GOT3 (cell line): ENCODE results near the gene CFB.
"Not testable (repeated sequence)": the region's sequence is repeated elsewhere in the genome, so short reads cannot be mapped to it uniquely, and the experiment has no call there.

Source experiments
- DNase-seq: peaks from one replicate; lab custom pipeline; 2025; ENCODE audit warnings: mixed read lengths; lab: John Stamatoyannopoulos, UW

CFB gene

GRCh38 chr6:31911826-31912585 lies 33.9 kb upstream of the CFB start:
- no peak for DNase-seq

GRCh38 chr6:31915351-31915750 lies 30.5 kb upstream of the CFB start:
- no peak for DNase-seq

- DNase-seq = no peak
These were observed 30.1 kb upstream of the CFB start for GRCh38 chr6:31915756-31916155.

- DNase-seq = no peak
These were observed 27.7 kb upstream of the CFB start for GRCh38 chr6:31918069-31918720.

- no peak for DNase-seq
These were observed 26.1 kb upstream of the CFB start for GRCh38 chr6:31919624-31920303.

- DNase-seq = no peak
These were observed 25.1 kb upstream of the CFB start for GRCh38 chr6:31920811-31921210.

- DNase-seq = no peak
These were observed 23.0 kb upstream of the CFB start for GRCh38 chr6:31922942-31923341.

- no peak for DNase-seq
These were observed 18.5 kb upstream of the CFB start, which contains the start of gene C2 for GRCh38 chr6:31927242-31927862. TSS of gene C2 (plus strand) at chr6:31927717. CDS start at chr6:31927753, 36 bp downstream.

- no peak for DNase-seq
These were observed 17.8 kb upstream of the CFB start for GRCh38 chr6:31927863-31928671.

- no peak for DNase-seq
These were observed 17.3 kb upstream of the CFB start for GRCh38 chr6:31928672-31928939.

- DNase-seq = no peak
These were observed 14.9 kb upstream of the CFB start for GRCh38 chr6:31930962-31931361.

- DNase-seq = not testable (repeated sequence)
These were observed 13.8 kb upstream of the CFB start for GRCh38 chr6:31932137-31932536.

- no peak for DNase-seq
These were observed 12.4 kb upstream of the CFB start for GRCh38 chr6:31933537-31933936.

- no peak for DNase-seq
These were observed 10.9 kb upstream of the CFB start for GRCh38 chr6:31935021-31935420.

GRCh38 chr6:31935823-31936222 lies 10.1 kb upstream of the CFB start:
- DNase-seq = no peak

- DNase-seq = no peak
These were observed 5.6 kb upstream of the CFB start for GRCh38 chr6:31940256-31940664.

GRCh38 chr6:31943742-31944141 lies 2.2 kb upstream of the CFB start:
- no peak for DNase-seq

GRCh38 chr6:31945154-31945506 lies 765 bp upstream of the CFB start:
- DNase-seq = no peak

- DNase-seq = no peak
These were observed 533 bp downstream of the CFB start for GRCh38 chr6:31946370-31946885.

GRCh38 chr6:31947070-31947675 lies 1.3 kb downstream of the CFB start:
- no peak for DNase-seq

GRCh38 chr6:31947864-31948263 lies 2.0 kb downstream of the CFB start:
- DNase-seq = no peak
